NCI-H2029 treated with DMSO at 0.1 percent for 48 hours (cell line): ENCODE results near the gene LGR5.

Experiments
- DNase-seq: peaks from one replicate; lab custom pipeline; 2025; lab: John Stamatoyannopoulos, UW

The LGR5 gene

GRCh38 chr12:71439613-71440344, at the start of gene LGR5:
Gene LGR5, plus strand, starts transcription at chr12:71439798. Its CDS starts 283 bp downstream, at chr12:71440081.
- peak; percentile 18 for DNase-seq

GRCh38 chr12:71392521-71393145, 47.0 kb upstream of the LGR5 start:
- DNase-seq = peak; percentile 86

GRCh38 chr12:71393625-71394024, 46.0 kb upstream of the LGR5 start:
- no peak for DNase-seq

GRCh38 chr12:71397433-71397954, 42.1 kb upstream of the LGR5 start:
- no peak for DNase-seq

GRCh38 chr12:71399197-71399596, 40.4 kb upstream of the LGR5 start:
- DNase-seq = no peak

GRCh38 chr12:71400481-71400880, 39.1 kb upstream of the LGR5 start:
- no peak for DNase-seq

GRCh38 chr12:71405884-71406283, 33.7 kb upstream of the LGR5 start:
- DNase-seq = no peak

- no peak for DNase-seq
Measured at GRCh38 chr12:71407732-71408131, 31.9 kb upstream of the LGR5 start.

- DNase-seq = no peak
Measured at GRCh38 chr12:71410844-71411243, 28.8 kb upstream of the LGR5 start.

- no peak for DNase-seq
Measured at GRCh38 chr12:71411635-71412034, 28.0 kb upstream of the LGR5 start.

GRCh38 chr12:71415336-71416231, 24.0 kb upstream of the LGR5 start:
- peak; percentile 60 for DNase-seq

- no peak for DNase-seq
Measured at GRCh38 chr12:71417181-71417580, 22.4 kb upstream of the LGR5 start.

- DNase-seq = no peak
Measured at GRCh38 chr12:71420775-71421406, 18.7 kb upstream of the LGR5 start.

- DNase-seq = no peak
Measured at GRCh38 chr12:71425568-71426299, 13.9 kb upstream of the LGR5 start.

GRCh38 chr12:71426300-71427047, 13.1 kb upstream of the LGR5 start:
- no peak for DNase-seq

GRCh38 chr12:71430756-71431155, 8.8 kb upstream of the LGR5 start:
- DNase-seq = no peak

GRCh38 chr12:71431991-71432390, 7.6 kb upstream of the LGR5 start:
- peak; percentile 22 for DNase-seq

- no peak for DNase-seq
Measured at GRCh38 chr12:71432936-71433335, 6.7 kb upstream of the LGR5 start.

GRCh38 chr12:71436696-71437095, 2.9 kb upstream of the LGR5 start:
- DNase-seq = no peak

GRCh38 chr12:71438670-71439361, 782 bp upstream of the LGR5 start:
- DNase-seq = no peak
